ENCODE data around the gene SCGB1D1.

SCGB1D1 gene

DNA sequence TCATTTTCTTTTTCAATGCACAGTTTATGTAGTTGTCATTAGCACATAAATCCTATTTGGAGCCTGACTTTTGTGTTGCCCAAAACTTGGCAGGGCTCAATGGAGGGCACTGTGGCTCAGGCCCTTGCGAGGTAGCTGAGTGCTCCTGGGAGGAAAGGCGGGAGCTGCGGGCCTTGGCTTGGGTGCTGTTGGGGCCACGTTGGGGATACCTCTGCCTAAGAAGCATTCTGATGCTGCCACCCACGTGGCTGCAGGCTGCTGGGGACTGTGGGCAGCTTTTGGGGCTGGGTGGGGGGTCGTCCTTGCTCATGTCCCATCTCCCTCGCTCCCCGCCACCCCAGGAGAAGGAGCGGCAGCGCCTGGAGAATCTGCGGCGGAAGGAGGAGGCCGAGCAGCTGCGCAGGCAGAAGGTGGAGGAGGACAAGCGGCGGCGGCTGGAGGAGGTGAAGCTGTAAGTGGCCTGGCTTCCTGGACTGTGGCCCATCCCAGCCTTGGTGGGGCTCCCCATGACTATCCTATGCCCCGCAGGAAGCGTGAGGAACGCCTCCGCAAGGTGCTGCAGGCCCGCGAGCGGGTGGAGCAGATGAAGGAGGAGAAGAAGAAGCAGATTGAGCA is 45.3 kb upstream of the SCGB1D1 start:
- CTCF ChIA-PET, result interaction anchor here (0.9 to 1.4 kb wide), 2 partner anchors 63 to 348 kb away, joined by 3 read pairs; no protein-coding TSS in a partner anchor
- TF ChIP-seq, protein P1, sequence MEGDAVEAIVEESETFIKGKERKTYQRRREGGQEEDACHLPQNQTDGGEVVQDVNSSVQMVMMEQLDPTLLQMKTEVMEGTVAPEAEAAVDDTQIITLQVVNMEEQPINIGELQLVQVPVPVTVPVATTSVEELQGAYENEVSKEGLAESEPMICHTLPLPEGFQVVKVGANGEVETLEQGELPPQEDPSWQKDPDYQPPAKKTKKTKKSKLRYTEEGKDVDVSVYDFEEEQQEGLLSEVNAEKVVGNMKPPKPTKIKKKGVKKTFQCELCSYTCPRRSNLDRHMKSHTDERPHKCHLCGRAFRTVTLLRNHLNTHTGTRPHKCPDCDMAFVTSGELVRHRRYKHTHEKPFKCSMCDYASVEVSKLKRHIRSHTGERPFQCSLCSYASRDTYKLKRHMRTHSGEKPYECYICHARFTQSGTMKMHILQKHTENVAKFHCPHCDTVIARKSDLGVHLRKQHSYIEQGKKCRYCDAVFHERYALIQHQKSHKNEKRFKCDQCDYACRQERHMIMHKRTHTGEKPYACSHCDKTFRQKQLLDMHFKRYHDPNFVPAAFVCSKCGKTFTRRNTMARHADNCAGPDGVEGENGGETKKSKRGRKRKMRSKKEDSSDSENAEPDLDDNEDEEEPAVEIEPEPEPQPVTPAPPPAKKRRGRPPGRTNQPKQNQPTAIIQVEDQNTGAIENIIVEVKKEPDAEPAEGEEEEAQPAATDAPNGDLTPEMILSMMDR (IDR thresholded peaks at IDR 0.05; ENCODE audit: control extremely low read depth, extremely low read depth, low read depth, missing control alignments), result no peak
- no peak for DNase-seq (ENCODE audit: extremely low spot score)
- POLR2A ChIA-PET, result no interaction called here

DNA sequence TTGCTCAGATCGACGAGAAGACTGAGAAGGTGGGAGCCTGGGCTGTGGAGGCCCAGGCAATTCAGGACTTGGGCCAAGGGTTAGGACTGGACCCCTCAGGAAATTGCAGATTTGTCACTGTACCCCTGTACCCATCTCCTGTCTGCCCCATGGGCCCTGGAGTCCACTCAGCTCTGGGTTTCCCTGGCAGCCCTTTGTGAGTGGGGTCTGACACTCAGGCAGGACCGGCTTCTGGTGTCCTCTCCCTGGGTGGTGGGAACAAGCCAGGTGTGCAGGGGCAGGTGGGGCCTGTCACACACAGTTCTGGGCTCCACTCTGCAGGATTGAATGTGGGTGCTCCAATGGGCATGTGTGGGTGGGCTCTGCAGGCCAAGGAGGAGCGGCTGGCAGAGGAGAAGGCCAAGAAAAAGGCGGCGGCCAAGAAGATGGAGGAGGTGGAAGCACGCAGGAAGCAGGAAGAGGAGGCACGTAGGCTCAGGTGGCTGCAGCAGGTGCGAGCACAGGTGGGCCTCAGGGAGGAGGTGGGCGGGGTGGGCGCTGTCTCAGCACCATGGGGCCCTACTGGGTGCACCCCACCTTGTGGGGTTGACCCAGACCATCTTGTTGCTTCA is 44.6 kb upstream of the SCGB1D1 start:
- ChIA-PET CTCF (no interaction called here), POLR2A (no interaction called here)
- TF ChIP-seq, protein P1 (IDR thresholded peaks at IDR 0.05; ENCODE audit: control extremely low read depth, extremely low read depth, low read depth, missing control alignments), result no peak
- DNase-seq (ENCODE audit: extremely low spot score), result no peak

DNA sequence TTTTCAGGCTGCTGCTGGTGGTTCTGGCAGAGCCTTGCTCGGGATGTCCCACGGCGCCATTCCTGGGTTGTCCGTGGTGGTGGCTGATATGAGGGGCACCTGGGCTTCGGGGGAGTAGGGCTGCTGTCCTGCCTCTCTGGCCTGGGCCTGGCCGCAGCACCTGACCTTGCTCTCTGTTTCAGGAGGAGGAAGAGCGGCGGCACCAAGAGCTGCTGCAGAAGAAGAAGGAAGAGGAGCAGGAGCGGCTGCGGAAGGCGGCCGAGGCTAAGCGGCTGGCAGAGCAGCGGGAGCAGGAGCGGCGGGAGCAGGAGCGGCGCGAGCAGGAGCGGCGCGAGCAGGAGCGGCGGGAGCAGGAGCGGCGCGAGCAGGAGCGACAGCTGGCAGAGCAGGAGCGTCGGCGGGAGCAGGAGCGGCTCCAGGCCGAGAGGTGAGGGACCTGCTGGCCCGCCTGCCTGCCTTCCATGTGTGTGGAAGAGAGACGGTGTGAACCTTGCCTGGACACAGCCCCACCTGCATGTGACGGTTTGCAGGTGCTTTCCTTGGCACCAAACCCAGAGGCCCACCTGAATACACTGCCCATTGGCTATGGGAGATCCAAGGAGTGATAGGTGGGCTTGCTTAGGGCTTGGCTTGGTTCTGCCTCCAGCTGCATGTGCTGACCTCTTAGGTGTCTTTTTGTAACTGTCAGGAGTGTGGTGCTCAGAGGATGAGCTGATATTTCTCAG is 43.4 kb upstream of the SCGB1D1 start:
- no peak for DNase-seq (ENCODE audit: extremely low spot score)
- CTCF ChIA-PET, result interaction anchor here (1.7 kb wide), 1 partner anchor 38 kb away, joined by 6 read pairs; no protein-coding TSS in a partner anchor
- POLR2A ChIA-PET, result no interaction called here
- TF ChIP-seq, protein P1 (IDR thresholded peaks at IDR 0.05; ENCODE audit: control extremely low read depth, extremely low read depth, low read depth, missing control alignments), result no peak

DNA sequence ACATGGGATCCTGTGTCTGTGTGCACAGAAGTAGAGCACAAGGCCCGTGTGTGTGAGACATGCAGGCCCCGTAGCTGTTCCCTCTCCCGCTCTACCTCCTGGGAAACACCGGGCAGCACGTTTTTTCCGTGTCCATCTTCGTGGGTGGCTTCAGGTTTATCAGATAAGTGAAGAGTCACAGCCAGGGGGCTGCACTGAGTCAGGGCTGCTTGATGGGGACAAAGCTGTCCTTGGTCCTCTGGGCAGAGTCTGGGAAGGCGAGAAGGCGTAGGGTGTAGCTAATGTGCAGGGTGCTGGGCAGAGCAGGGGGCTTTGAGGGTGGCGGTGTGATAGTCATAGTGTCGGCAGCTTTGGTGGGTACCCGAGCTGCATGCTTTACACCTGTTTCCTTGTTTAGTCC is 42.5 kb upstream of the SCGB1D1 start:
- ChIA-PET POLR2A (no interaction called here), CTCF (interaction anchor here (0.7 to 1.7 kb wide), 2 partner anchors 23 to 39 kb away, joined by 3 to 6 read pairs; no protein-coding TSS in a partner anchor)
- no peak for DNase-seq (ENCODE audit: extremely low spot score)
- TF ChIP-seq, protein P1 (IDR thresholded peaks at IDR 0.05; ENCODE audit: control extremely low read depth, extremely low read depth, low read depth, missing control alignments), result no peak

DNA sequence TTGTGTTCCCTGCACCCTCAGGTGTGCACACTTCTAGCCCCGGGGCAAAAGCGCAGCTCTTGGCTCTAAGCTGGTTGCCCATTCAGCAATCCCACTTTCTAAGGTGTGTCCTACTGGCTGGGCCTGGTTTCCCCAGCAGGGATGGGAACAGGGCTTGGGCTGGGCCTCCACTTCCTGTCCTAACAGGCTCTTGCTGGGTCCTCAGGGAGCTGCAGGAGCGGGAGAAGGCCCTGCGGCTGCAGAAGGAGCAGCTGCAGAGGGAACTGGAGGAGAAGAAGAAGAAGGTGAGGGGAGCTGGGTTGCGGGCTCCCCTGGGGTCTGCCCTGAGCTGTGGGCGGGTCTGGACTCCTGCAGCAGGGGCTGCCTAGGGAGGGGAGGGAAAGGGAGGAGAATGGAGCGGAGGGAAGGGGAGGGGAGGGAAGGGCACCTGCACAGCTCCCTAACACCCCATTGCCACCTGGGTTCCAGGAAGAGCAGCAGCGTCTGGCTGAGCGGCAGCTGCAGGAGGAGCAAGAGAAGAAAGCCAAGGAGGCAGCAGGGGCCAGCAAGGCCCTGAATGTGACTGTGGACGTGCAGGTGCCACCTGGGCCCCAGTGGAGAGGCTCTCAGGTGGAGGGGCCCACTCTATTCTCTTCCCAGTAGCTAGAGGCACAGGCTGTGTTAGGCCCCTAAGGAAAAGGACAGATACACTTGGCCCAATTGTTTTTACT is 41.6 kb upstream of the SCGB1D1 start:
- TF ChIP-seq, protein P1 (IDR thresholded peaks at IDR 0.05; ENCODE audit: control extremely low read depth, extremely low read depth, low read depth, missing control alignments), result no peak
- ChIA-PET CTCF (interaction anchor here (1.7 kb wide), 1 partner anchor 40 kb away, joined by 6 read pairs; no protein-coding TSS in a partner anchor), POLR2A (interaction anchor here (0.6 kb wide), 1 partner anchor 200 kb away, joined by 5 read pairs; no protein-coding TSS in a partner anchor)
- DNase-seq (ENCODE audit: extremely low spot score), result no peak

Data from GM10248 (cell line).